H1 (cell line): ENCODE data around the gene CNST. TPM values are rescaled to one million over a fixed set of nuclear protein-coding genes. Genes with fewer than 3 reads are reported as not detected.

Experiments used
- CTCF ChIA-PET: fragments of 300-600 bp; sonication (Branson Sonifier 250); formaldehyde crosslinking; loops from one replicate; lab custom pipeline; 2021; ENCODE audit not compliant: partially characterized antibody; lab: Charles Lee
- POLR2A ChIA-PET: fragments of 300-600 bp; sonication (Branson Sonifier 250); formaldehyde crosslinking; loops from one replicate; lab custom pipeline; 2021; ENCODE audit warnings: inconsistent platforms; ENCODE audit not compliant: partially characterized antibody; lab: Charles Lee
- DNase-seq, 2 experiments: peaks; one replicate each; pipeline versions ENCODE4 v3.0.0 to v3.0.0-alpha.2; 2010 to 2022; ENCODE audit warnings: low spot score in 2 of 2, low read depth in 1 of 2, mixed read lengths in 1 of 2
- FAIRE-seq: peaks from 2 replicates; lab custom pipeline; 2011; peaks lifted over from hg19 to GRCh38; lab: Jason Lieb, UNC
- H2AFZ ChIP-seq: 2 replicates; pipeline ENCODE4 v1.8.1; 2012; ENCODE audit warnings: low read length, inconsistent platforms
- H2AK5ac ChIP-seq: 2 replicates; pipeline ENCODE4 v1.6.1; 2013; ENCODE audit warnings: low read depth, low read length
- H2BK120ac ChIP-seq: replicated peaks from 2 replicates; pipeline ENCODE3; 2013; ENCODE audit warnings: low read depth, low read length, inconsistent platforms
- H2BK12ac ChIP-seq: 2 replicates; pipeline ENCODE4 v1.6.1; 2013; ENCODE audit warnings: low read depth, low read length
- H2BK15ac ChIP-seq: 2 replicates; pipeline ENCODE4 v1.6.1; 2013; ENCODE audit warnings: low read length
- H2BK20ac ChIP-seq: 2 replicates; pipeline ENCODE4 v1.6.1; 2013; ENCODE audit warnings: low read length
- H2BK5ac ChIP-seq: 2 replicates; pipeline ENCODE4 v1.6.1; 2013; ENCODE audit warnings: low read depth, low read length
- H3K14ac ChIP-seq: 2 replicates; pipeline ENCODE4 v1.6.1; 2013; ENCODE audit warnings: inconsistent platforms; ENCODE audit not compliant: insufficient read length
- H3K18ac ChIP-seq: 2 replicates; pipeline ENCODE4 v1.6.1; 2013; ENCODE audit warnings: low read length; ENCODE audit errors: extremely low read depth
- H3K23ac ChIP-seq: 2 replicates; pipeline ENCODE4 v1.6.1; 2013; ENCODE audit warnings: inconsistent platforms; ENCODE audit not compliant: insufficient read length
- H3K23me2 ChIP-seq: 2 replicates; pipeline ENCODE4 v1.6.1; 2013; ENCODE audit warnings: low read depth, low read length
- H3K27ac ChIP-seq: 2 replicates; pipeline ENCODE4 v1.6.1; 2011; ENCODE audit warnings: low read depth, low read length, inconsistent platforms
- H3K27me3 ChIP-seq, 4 experiments: replicated peaks in 1 of 4; 1 replicate in 1 of 4; 2 replicates in 3 of 4; pipeline versions ENCODE4 v1.6.1 to v1.8.1; 2011 to 2013; ENCODE audit warnings: low read length in 3 of 4, mild to moderate bottlenecking in 3 of 4, inconsistent platforms in 2 of 4, mixed read lengths in 2 of 4, moderate library complexity in 1 of 4; ENCODE audit not compliant: control insufficient read depth in 3 of 4, insufficient read depth in 3 of 4; ENCODE audit errors: extremely low read depth in 1 of 4
- H3K36me3 ChIP-seq, 4 experiments: 2 replicates each; pipeline versions ENCODE4 v1.6.1 to v1.8.1; 2011 to 2013; ENCODE audit warnings: mild to moderate bottlenecking in 4 of 4, low read length in 3 of 4, moderate library complexity in 2 of 4, control low read depth in 1 of 4, inconsistent platforms in 1 of 4; ENCODE audit not compliant: insufficient read depth in 4 of 4, control insufficient read depth in 2 of 4
- H3K4ac ChIP-seq: replicated peaks from 2 replicates; pipeline ENCODE3; 2013; ENCODE audit warnings: low read length, low read depth, mixed read lengths, inconsistent platforms; ENCODE audit not compliant: insufficient read length
- H3K4me1 ChIP-seq, 4 experiments: replicated peaks in 1 of 4; 1 replicate in 1 of 4; 2 replicates in 3 of 4; pipeline versions ENCODE4 v1.6.1 to v1.8.1; 2011 to 2013; ENCODE audit warnings: low read length in 3 of 4, inconsistent platforms in 2 of 4, mixed read lengths in 1 of 4; ENCODE audit not compliant: insufficient read depth in 4 of 4, control insufficient read depth in 3 of 4
- H3K4me2 ChIP-seq, 2 experiments: 2 replicates each; pipeline versions ENCODE4 v1.6.1 to v1.8.1; 2011 to 2013; ENCODE audit warnings: low read depth in 2 of 2, low read length in 2 of 2, control low read depth in 1 of 2, inconsistent platforms in 1 of 2, mild to moderate bottlenecking in 1 of 2; ENCODE audit not compliant: insufficient read depth in 1 of 2
- H3K4me3 ChIP-seq, 4 experiments: fragments of 200-600, 300-600 bp in 1 of 4; sonication (generic), shearing (Covaris generic), sonication (Bioruptor Twin) in 1 of 4; 2 replicates each; pipeline versions ENCODE4 v1.5.1 to v1.8.1; 2011 to 2016; ENCODE audit warnings: low read length in 4 of 4, low read depth in 3 of 4, control low read depth in 2 of 4, inconsistent platforms in 2 of 4, mild to moderate bottlenecking in 2 of 4, mixed read lengths in 1 of 4, moderate library complexity in 1 of 4; ENCODE audit not compliant: insufficient read depth in 2 of 4; ENCODE audit errors: extremely low read depth in 1 of 4
- H3K56ac ChIP-seq: replicated peaks from 2 replicates; pipeline ENCODE3; 2013; ENCODE audit warnings: low read depth, mild to moderate bottlenecking, mixed read lengths, low read length, inconsistent platforms; ENCODE audit not compliant: insufficient read length
- H3K79me1 ChIP-seq: 2 replicates; pipeline ENCODE4 v1.6.1; 2013; ENCODE audit warnings: low read depth, low read length, control low read depth
- H3K79me2 ChIP-seq, 2 experiments: 2 replicates each; pipeline versions ENCODE4 v1.6.1 to v1.8.1; 2012 to 2013; ENCODE audit warnings: low read length in 2 of 2, mild to moderate bottlenecking in 2 of 2, inconsistent platforms in 1 of 2; ENCODE audit not compliant: insufficient read depth in 2 of 2, control insufficient read depth in 1 of 2
- H3K9ac ChIP-seq, 4 experiments: replicated peaks in 1 of 4; 1 replicate in 1 of 4; 2 replicates in 3 of 4; pipeline versions ENCODE4 v1.6.1 to v1.8.1; 2011 to 2013; ENCODE audit warnings: low read depth in 3 of 4, low read length in 3 of 4, control low read depth in 2 of 4, mild to moderate bottlenecking in 2 of 4, moderate library complexity in 2 of 4, inconsistent platforms in 1 of 4; ENCODE audit errors: extremely low read depth in 1 of 4
- H3K9me3 ChIP-seq, 2 experiments: 2 replicates each; pipeline versions ENCODE4 v1.6.1 to v1.8.1; 2012 to 2013; ENCODE audit warnings: mild to moderate bottlenecking in 2 of 2, moderate library complexity in 2 of 2, control low read depth in 1 of 2, inconsistent platforms in 1 of 2, low read depth in 1 of 2, low read length in 1 of 2, mixed read lengths in 1 of 2; ENCODE audit not compliant: insufficient read depth in 2 of 2
- H4K20me1 ChIP-seq, 2 experiments: replicated peaks in 1 of 2; 2 replicates each; pipeline versions ENCODE3 to v1.8.1; 2011 to 2013; ENCODE audit warnings: inconsistent platforms in 2 of 2, low read length in 2 of 2, mild to moderate bottlenecking in 1 of 2; ENCODE audit not compliant: insufficient read depth in 2 of 2, control insufficient read depth in 1 of 2
- H4K5ac ChIP-seq: 2 replicates; pipeline ENCODE4 v1.6.1; 2013; ENCODE audit warnings: low read length, low read depth, mixed read lengths, inconsistent platforms; ENCODE audit not compliant: insufficient read length
- H4K8ac ChIP-seq: 2 replicates; pipeline ENCODE4 v1.8.0; 2013; ENCODE audit warnings: mild to moderate bottlenecking, moderate library complexity, low read length, inconsistent platforms; ENCODE audit not compliant: insufficient read depth; ENCODE audit errors: extremely low read depth
- H4K91ac ChIP-seq: replicated peaks from 2 replicates; pipeline ENCODE3; 2013; ENCODE audit warnings: low read length, mixed read lengths, inconsistent platforms; ENCODE audit not compliant: insufficient read length
- ASH2L ChIP-seq: fragments of 200-600, 300-600 bp; sonication (generic); IDR thresholded peaks from one replicate; pipeline ENCODE4 v1.7.1; 2017; ENCODE audit warnings: low read length
- CBX8 ChIP-seq: fragments of 300-800, 300-1000 bp; sonication (generic); IDR thresholded peaks from 2 replicates; pipeline ENCODE4 v1.7.1; 2016; ENCODE audit warnings: low read depth, low read length, borderline replicate concordance
- CHD2 ChIP-seq: IDR thresholded peaks from 2 replicates; pipeline ENCODE4 v1.6.1; 2012; ENCODE audit warnings: low read length, improper control_type of control experiment
- FOSL1 ChIP-seq: IDR thresholded peaks from 2 replicates; pipeline ENCODE4 v1.6.1; 2011; ENCODE audit warnings: mild to moderate bottlenecking, low read depth, low read length, moderate library complexity; ENCODE audit not compliant: insufficient read depth
- GABPA ChIP-seq: IDR thresholded peaks from 2 replicates; pipeline ENCODE4 v1.6.1; 2011; ENCODE audit warnings: mild to moderate bottlenecking, low read length, moderate library complexity, borderline replicate concordance; ENCODE audit not compliant: insufficient read depth
- KDM1A ChIP-seq: fragments of 200-600, 300-600 bp; sonication (generic); IDR thresholded peaks from 2 replicates; pipeline ENCODE4 v1.7.1; 2016; ENCODE audit warnings: mild to moderate bottlenecking, low read length, borderline replicate concordance
- POLR2A ChIP-seq, 2 experiments: IDR thresholded peaks; 1 replicate in 1 of 2; 2 replicates in 1 of 2; pipeline ENCODE4 v1.6.1; 2011; ENCODE audit warnings: low read depth in 2 of 2, low read length in 2 of 2, mild to moderate bottlenecking in 2 of 2; ENCODE audit errors: control extremely low read depth in 1 of 2
- POLR2AphosphoS5 ChIP-seq: IDR thresholded peaks from 2 replicates; pipeline ENCODE4 v1.6.1; 2011; ENCODE audit warnings: low read depth, low read length
- TEAD4 ChIP-seq: IDR thresholded peaks from 2 replicates; pipeline ENCODE4 v1.6.1; 2012; ENCODE audit warnings: low read depth, low read length, inconsistent platforms, mixed read lengths
- USF2 ChIP-seq: IDR thresholded peaks from 2 replicates; pipeline ENCODE4 v1.6.1; 2011; ENCODE audit warnings: low read length, improper control_type of control experiment
- ZNF274 ChIP-seq: IDR thresholded peaks from 2 replicates; pipeline ENCODE4 v1.7.0; 2012; ENCODE audit warnings: low read length, borderline replicate concordance; ENCODE audit errors: extremely low read depth
- WGBS, 2 experiments: shearing (Covaris generic) in 1 of 2; methylation state at CpG; one replicate each; pipeline versions ENCODE4 v1.1.6 to v1.1.7; 2013 to 2015; ENCODE audit warnings: low lambda C conversion rate in 2 of 2, mixed read lengths in 2 of 2, inconsistent platforms in 1 of 2, low coverage in 1 of 2, missing lambda C conversion rate in 1 of 2; ENCODE audit not compliant: insufficient replicate concordance in 2 of 2, insufficient coverage in 1 of 2, insufficient read length in 1 of 2; ENCODE audit errors: extremely low coverage in 1 of 2, missing lambda C conversion rate in 1 of 2; 5-methylcytosine and 5-hydroxymethylcytosine counted together
- polyA plus RNA-seq, 7 experiments: library from polyadenylated mRNA; depleted of rRNA in 3 of 7; stranded (reverse) in 5 of 7; unstranded in 2 of 7; fragments of >200 nt in 5 of 7; fragments of 200-250 nt in 2 of 7; gene quantifications; 1 replicate in 5 of 7; 2 replicates in 1 of 7; 4 replicates in 1 of 7; pipeline versions ENCODE4 v1.2.1 to v1.2.3, GENCODE V29; 2011 to 2013; ENCODE audit warnings: missing spikeins in 2 of 7, mixed read lengths in 2 of 7
- total RNA-seq: library from RNA; stranded (reverse); fragmentation: NEBNext Ultra II Directional; extraction: Animal tissue kit (Norgen Biotek cat#: 25700); gene quantifications from 2 replicates; pipeline ENCODE4 v1.2.1, GENCODE V29; 2021

The CNST gene
- total and polyA plus RNA-seq, 2 of the 8 experiments (the other 6 are each of a cell fraction or from before 2014, with no cell fraction given): 5.3 to 21.3 TPM

- Histone ChIP-seq H2BK20ac (no peak overlapping the region), H3K23ac (no peak overlapping the region), H3K23me2 (no peaks in the 10 kb centered on the region), H2AK5ac (no peak overlapping the region), H3K36me3 (no peaks in the 10 kb centered on the region), H2BK12ac (no peak overlapping the region), H3K79me2 (no peaks in the 10 kb centered on the region), H2BK120ac (no peak overlapping the region), H3K4ac (no peak overlapping the region), H3K9ac (no peak overlapping the region), H2AFZ (no peak overlapping the region), H4K20me1 (no peaks in the 10 kb centered on the region), H3K14ac (no peak overlapping the region), H3K18ac (no peak overlapping the region), H3K4me3 (no peak overlapping the region), H3K9me3 (no peaks in the 10 kb centered on the region), H3K79me1 (no peaks in the 10 kb centered on the region), H3K56ac (no peak overlapping the region), H2BK5ac (no peak overlapping the region), H3K4me2 (no peak overlapping the region), H4K91ac (no peak overlapping the region), H4K8ac (no peak overlapping the region), H2BK15ac (no peak overlapping the region), H3K4me1 (no peaks in the 10 kb centered on the region), H3K27me3 (no peaks in the 10 kb centered on the region), H3K27ac (no peak overlapping the region), H4K5ac (no peak overlapping the region)
- WGBS, 2 experiments: 91% methylated on average over 15 of the region's 15 CpGs; no CpG with 5 or more reads in 1 of the 2 experiments
- POLR2A ChIA-PET: no interaction called here
- CTCF ChIA-PET: interaction anchor here (1.2 to 9.7 kb wide), 3 partner anchors 11 to 29 kb away, joined by 4 to 66 read pairs (median 4); no protein-coding TSS in a partner anchor
- FAIRE-seq (no peak), DNase-seq (no peak)
- no peak for TF ChIP-seq FOSL1
- TF ChIP-seq ASH2L: no peak
- no peak for TF ChIP-seq USF2
- TF ChIP-seq CHD2: no peak
- TF ChIP-seq POLR2AphosphoS5: no peak
- no peak for TF ChIP-seq GABPA
- TF ChIP-seq ZNF274: no peak
- TF ChIP-seq POLR2A (IDR thresholded peaks at IDR 0.05; ENCODE audit: control extremely low read depth in 1 of 2, low read depth in 2 of 2, low read length in 2 of 2): no peak
- no peak for TF ChIP-seq TEAD4
- no peak for TF ChIP-seq CBX8
- TF ChIP-seq KDM1A: no peak
Measured at GRCh38 chr1:246681900-246682895, 115.9 kb downstream of the CNST start.
